ENCODE results near the gene TMEM81. TPM values are rescaled to one million over a fixed set of nuclear protein-coding genes. Genes with fewer than 3 reads are reported as not detected.

Gene TMEM81
- total and polyA plus RNA-seq, 2 donors from 2014 or later: 1.7 to 6.1 TPM

DNA sequence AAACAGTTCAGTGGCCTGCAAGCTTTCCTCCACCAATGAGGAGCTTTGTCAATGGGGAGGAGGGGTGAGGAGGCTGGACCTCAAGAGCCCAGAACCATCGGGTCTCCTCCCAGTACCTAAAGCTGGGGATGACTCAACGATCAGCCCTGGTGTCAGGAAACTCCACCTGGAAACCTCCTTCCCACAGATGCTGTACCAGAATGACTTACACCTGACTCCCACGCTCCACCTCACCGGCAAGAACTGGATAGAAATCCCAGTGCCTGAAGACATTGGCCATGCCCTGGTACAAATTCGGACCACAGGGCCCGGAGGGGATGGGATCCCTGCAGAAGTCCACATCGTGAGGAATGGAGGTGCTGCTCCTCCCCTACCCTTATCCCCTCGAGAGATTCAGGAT, 11.4 kb downstream of the TMEM81 start:
- H3K9me3 ChIP-seq (ENCODE audit: control insufficient read depth in 2 of 3, insufficient read depth in 1 of 3, low read length in 3 of 3): no peaks in the 10 kb centered on the region
- H3K27ac ChIP-seq (ENCODE audit: low read depth in 2 of 2, low read length in 2 of 2): no peak overlapping the region
- intact Hi-C loops (cut with DNase I): no loop called here
- H3K36me3 ChIP-seq (ENCODE audit: control insufficient read depth in 2 of 3, insufficient read depth in 3 of 3, low read length in 3 of 3): no peaks in the 10 kb centered on the region
- FAIRE-seq (no peak), DNase-seq (no peak)
- H3K4me1 ChIP-seq (ENCODE audit: control insufficient read depth in 2 of 3, insufficient read depth in 2 of 3, low read depth in 1 of 3, low read length in 3 of 3): no peaks in the 10 kb centered on the region
- H3K9ac ChIP-seq (ENCODE audit: low read length in 3 of 3): no peak overlapping the region
- no peaks in the 10 kb centered on the region for H3K27me3 ChIP-seq (ENCODE audit: control insufficient read depth, insufficient read depth, low read length)
- TF ChIP-seq CTCF (IDR thresholded peaks at IDR 0.05; ENCODE audit: borderline replicate concordance, extremely low read depth, insufficient read depth): no peak
- H3K4me3 ChIP-seq (ENCODE audit: low read length in 3 of 3): no peak overlapping the region

GRCh38 chr1:205072286-205072685, 12.0 kb downstream of the TMEM81 start:
- no peak for DNase-seq
- no peak overlapping the region for H3K27ac ChIP-seq (ENCODE audit: low read depth in 2 of 2, low read length in 2 of 2)
- no peaks in the 10 kb centered on the region for H3K9me3 ChIP-seq (ENCODE audit: control insufficient read depth in 2 of 3, insufficient read depth in 1 of 3, low read length in 3 of 3)
- FAIRE-seq: no peak
- H3K27me3 ChIP-seq (ENCODE audit: control insufficient read depth, insufficient read depth, low read length): no peaks in the 10 kb centered on the region
- H3K4me3 ChIP-seq (ENCODE audit: low read length in 3 of 3): no peak overlapping the region
- H3K9ac ChIP-seq (ENCODE audit: low read length in 3 of 3): no peak overlapping the region
- intact Hi-C loops (cut with DNase I): no loop called here
- H3K36me3 ChIP-seq (ENCODE audit: control insufficient read depth in 2 of 3, insufficient read depth in 3 of 3, low read length in 3 of 3): no peaks in the 10 kb centered on the region
- no peaks in the 10 kb centered on the region for H3K4me1 ChIP-seq (ENCODE audit: control insufficient read depth in 2 of 3, insufficient read depth in 2 of 3, low read depth in 1 of 3, low read length in 3 of 3)
- no peak for TF ChIP-seq CTCF (IDR thresholded peaks at IDR 0.05; ENCODE audit: borderline replicate concordance, extremely low read depth, insufficient read depth)

DNA sequence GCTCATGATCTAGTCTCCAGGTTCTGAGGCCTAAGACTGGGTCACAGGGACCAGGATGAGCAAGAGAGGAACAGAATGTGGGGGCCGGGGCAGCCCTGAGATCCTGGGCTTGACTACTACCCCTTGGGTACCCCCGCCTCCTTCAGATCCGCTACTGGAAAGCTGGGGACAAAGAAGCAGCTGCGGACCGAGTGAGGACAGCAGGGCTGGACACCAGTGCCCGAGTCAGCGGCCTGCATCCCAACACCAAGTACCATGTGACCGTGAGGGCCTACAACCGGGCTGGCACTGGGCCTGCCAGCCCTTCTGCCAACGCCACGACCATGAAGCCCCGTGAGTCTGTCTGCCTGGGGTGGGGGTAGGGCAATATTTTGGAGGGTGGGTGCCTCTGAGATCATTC, 12.5 kb downstream of the TMEM81 start:
- intact Hi-C loops (cut with DNase I): no loop called here
- DNase-seq (no peak), FAIRE-seq (no peak)
- Histone ChIP-seq H3K9ac (ENCODE audit: low read length in 3 of 3) (no peak overlapping the region), H3K4me1 (ENCODE audit: control insufficient read depth in 2 of 3, insufficient read depth in 2 of 3, low read depth in 1 of 3, low read length in 3 of 3) (no peaks in the 10 kb centered on the region), H3K27me3 (ENCODE audit: control insufficient read depth, insufficient read depth, low read length) (no peaks in the 10 kb centered on the region), H3K9me3 (ENCODE audit: control insufficient read depth in 2 of 3, insufficient read depth in 1 of 3, low read length in 3 of 3) (no peaks in the 10 kb centered on the region), H3K27ac (ENCODE audit: low read depth in 2 of 2, low read length in 2 of 2) (no peak overlapping the region), H3K36me3 (ENCODE audit: control insufficient read depth in 2 of 3, insufficient read depth in 3 of 3, low read length in 3 of 3) (no peaks in the 10 kb centered on the region), H3K4me3 (ENCODE audit: low read length in 3 of 3) (no peak overlapping the region)
- no peak for TF ChIP-seq CTCF (IDR thresholded peaks at IDR 0.05; ENCODE audit: borderline replicate concordance, extremely low read depth, insufficient read depth)

DNA sequence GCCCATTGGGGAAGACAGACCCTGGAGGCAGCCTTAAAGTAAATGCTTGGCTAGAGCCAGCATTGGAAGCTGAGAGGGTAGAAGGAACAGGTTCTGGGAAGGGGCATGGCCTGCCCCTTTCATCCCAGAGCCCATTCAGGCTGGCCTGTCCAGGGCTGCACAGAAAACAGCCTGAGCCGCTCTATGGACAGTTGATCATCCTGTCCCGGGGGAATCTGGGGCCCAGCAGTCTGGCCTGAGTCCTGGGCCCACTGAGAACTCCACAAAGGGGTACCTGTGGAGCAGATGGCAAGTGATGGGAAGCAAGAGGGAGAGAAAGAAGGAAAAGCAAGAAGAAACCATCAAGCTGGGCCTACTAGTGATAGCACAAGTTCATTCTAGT, 13.2 kb downstream of the TMEM81 start:
- Histone ChIP-seq H3K4me3 (ENCODE audit: low read length in 3 of 3) (no peak overlapping the region), H3K36me3 (ENCODE audit: control insufficient read depth in 2 of 3, insufficient read depth in 3 of 3, low read length in 3 of 3) (no peaks in the 10 kb centered on the region), H3K4me1 (ENCODE audit: control insufficient read depth in 2 of 3, insufficient read depth in 2 of 3, low read depth in 1 of 3, low read length in 3 of 3) (no peaks in the 10 kb centered on the region), H3K27me3 (ENCODE audit: control insufficient read depth, insufficient read depth, low read length) (no peaks in the 10 kb centered on the region), H3K9me3 (ENCODE audit: control insufficient read depth in 2 of 3, insufficient read depth in 1 of 3, low read length in 3 of 3) (no peaks in the 10 kb centered on the region), H3K27ac (ENCODE audit: low read depth in 2 of 2, low read length in 2 of 2) (no peak overlapping the region), H3K9ac (ENCODE audit: low read length in 3 of 3) (no peak overlapping the region)
- FAIRE-seq (no peak), DNase-seq (no peak)
- no peak for TF ChIP-seq CTCF (IDR thresholded peaks at IDR 0.05; ENCODE audit: borderline replicate concordance, extremely low read depth, insufficient read depth)
- intact Hi-C loops (cut with DNase I): no loop called here
